Measurements from ENCODE around the gene SLC5A5.

Gene SLC5A5

GRCh38 chr19:17847538-17848366 is 24.0 kb upstream of the SLC5A5 start, which contains the start of gene JAK3:
Gene JAK3 (minus strand): TSS chr19:17847982. CDS start chr19:17844417, 3,565 bp downstream.
- peak; percentile 84 to 91 for DNase-seq

GRCh38 chr19:17848595-17849292 is 23.0 kb upstream of the SLC5A5 start:
- DNase-seq = no peak

GRCh38 chr19:17854061-17854460 is 17.7 kb upstream of the SLC5A5 start:
- no peak for DNase-seq

- DNase-seq = peak; percentile 82 to 95
Measured at GRCh38 chr19:17855280-17856152, 16.2 kb upstream of the SLC5A5 start.

GRCh38 chr19:17859533-17860330 is 12.0 kb upstream of the SLC5A5 start, which contains the start of gene RPL18A:
Gene RPL18A (plus strand): TSS chr19:17859910. CDS start chr19:17859957, 47 bp downstream.
- peak; percentile 97 to 100 for DNase-seq

- DNase-seq = no peak
Measured at GRCh38 chr19:17860331-17860992, 11.3 kb upstream of the SLC5A5 start.

- no peak for DNase-seq
Measured at GRCh38 chr19:17860993-17861360, 10.8 kb upstream of the SLC5A5 start.

GRCh38 chr19:17861542-17862402 is 10.0 kb upstream of the SLC5A5 start:
- no peak for DNase-seq

GRCh38 chr19:17862711-17863519 is 8.8 kb upstream of the SLC5A5 start:
- DNase-seq = no peak

- no peak for DNase-seq
Measured at GRCh38 chr19:17863520-17864182, 8.1 kb upstream of the SLC5A5 start.

- DNase-seq = no peak
Measured at GRCh38 chr19:17865364-17866311, 6.1 kb upstream of the SLC5A5 start.

- no peak for DNase-seq
Measured at GRCh38 chr19:17866312-17866963, 5.3 kb upstream of the SLC5A5 start.

- no peak for DNase-seq
Measured at GRCh38 chr19:17866964-17867486, 4.7 kb upstream of the SLC5A5 start.

- DNase-seq = no peak
Measured at GRCh38 chr19:17868669-17869068, 3.1 kb upstream of the SLC5A5 start.

GRCh38 chr19:17869114-17869608 is 2.6 kb upstream of the SLC5A5 start:
- no peak for DNase-seq

GRCh38 chr19:17871032-17871877 is 490 bp upstream of the SLC5A5 start:
- DNase-seq = no peak
